Suppressor macrophage treated with lipopolysaccharide for 4 hours (primary cell): ENCODE data around the gene MYH15.
"Not testable (repeated sequence)": the region's sequence is repeated elsewhere in the genome, so short reads cannot be mapped to it uniquely, and the experiment has no call there.

Experiments used
- DNase-seq: peaks from one replicate; pipeline ENCODE4 v3.0.0-alpha.2; 2020

MYH15 gene

GRCh38 chr3:108381529-108382140, 128.8 kb downstream of the MYH15 start:
- no peak for DNase-seq

GRCh38 chr3:108380128-108380795, 130.1 kb downstream of the MYH15 start:
- no peak for DNase-seq

GRCh38 chr3:108378952-108379342, 131.4 kb downstream of the MYH15 start:
- not testable (repeated sequence) for DNase-seq

- DNase-seq = no peak
Measured at GRCh38 chr3:108378153-108378951, 132.0 kb downstream of the MYH15 start.

GRCh38 chr3:108377384-108377783, 133.0 kb downstream of the MYH15 start:
- DNase-seq = no peak

GRCh38 chr3:108376026-108376425, 134.4 kb downstream of the MYH15 start:
- DNase-seq = no peak

- DNase-seq = no peak
Measured at GRCh38 chr3:108359011-108359410, 151.4 kb downstream of the MYH15 start.

GRCh38 chr3:108357042-108357441, 153.4 kb downstream of the MYH15 start:
- no peak for DNase-seq

- DNase-seq = no peak
Measured at GRCh38 chr3:108354562-108354961, 155.8 kb downstream of the MYH15 start.

GRCh38 chr3:108352176-108352575, 158.2 kb downstream of the MYH15 start:
- DNase-seq = no peak

- peak; percentile 32 for DNase-seq
Measured at GRCh38 chr3:108346301-108347227, 163.8 kb downstream of the MYH15 start.

GRCh38 chr3:108345492-108346205, 164.7 kb downstream of the MYH15 start:
- DNase-seq = no peak

GRCh38 chr3:108343491-108343890, 166.9 kb downstream of the MYH15 start:
- no peak for DNase-seq

- DNase-seq = no peak
Measured at GRCh38 chr3:108342837-108343486, 167.4 kb downstream of the MYH15 start.

- DNase-seq = no peak
Measured at GRCh38 chr3:108341911-108342310, 168.5 kb downstream of the MYH15 start.

- no peak for DNase-seq
Measured at GRCh38 chr3:108338901-108339545, 171.4 kb downstream of the MYH15 start.

GRCh38 chr3:108334701-108335100, 175.7 kb downstream of the MYH15 start:
- DNase-seq = no peak

- peak; percentile 55 for DNase-seq
Measured at GRCh38 chr3:108333961-108334360, 176.4 kb downstream of the MYH15 start.

GRCh38 chr3:108331792-108332191, 178.6 kb downstream of the MYH15 start:
- DNase-seq = no peak
